HG03025 (cell line): ENCODE data around the gene IL12RB2.
"Not testable (repeated sequence)": the region's sequence is repeated elsewhere in the genome, so short reads cannot be mapped to it uniquely, and the experiment has no call there.

ENCODE experiments used
- ATAC-seq: cut with Tn5 transposase; IDR thresholded peaks from one replicate; pipeline ENCODE4 v1.9.1; 2021; ENCODE audit warnings: mild to moderate bottlenecking, moderate library complexity; ENCODE audit not compliant: unreplicated experiment, low FRiP score

IL12RB2 gene

GRCh38 chr1:67429528-67430357 lies 122.1 kb downstream of the IL12RB2 start:
- peak; percentile 13 for ATAC-seq

- peak; percentile 89 for ATAC-seq
Observed at GRCh38 chr1:67430358-67431155, 122.9 kb downstream of the IL12RB2 start, which contains the start of gene SERBP1. SERBP1 (minus strand) TSS chr1:67430402; CDS start chr1:67430300, 102 bp downstream.

GRCh38 chr1:67431156-67431765 lies 123.6 kb downstream of the IL12RB2 start:
- no peak for ATAC-seq

- no peak for ATAC-seq
Observed at GRCh38 chr1:67431869-67432578, 124.4 kb downstream of the IL12RB2 start.

GRCh38 chr1:67432745-67433144 lies 125.1 kb downstream of the IL12RB2 start:
- no peak for ATAC-seq

GRCh38 chr1:67433837-67434236 lies 126.2 kb downstream of the IL12RB2 start:
- no peak for ATAC-seq

- ATAC-seq, result no peak
Observed at GRCh38 chr1:67434491-67434890, 126.8 kb downstream of the IL12RB2 start.

- ATAC-seq, result no peak
Observed at GRCh38 chr1:67436511-67437055, 128.9 kb downstream of the IL12RB2 start.

GRCh38 chr1:67437961-67438360 lies 130.3 kb downstream of the IL12RB2 start:
- no peak for ATAC-seq

GRCh38 chr1:67439277-67440029 lies 131.8 kb downstream of the IL12RB2 start:
- no peak for ATAC-seq

GRCh38 chr1:67440339-67440738 lies 132.7 kb downstream of the IL12RB2 start:
- no peak for ATAC-seq

GRCh38 chr1:67441183-67441582 lies 133.5 kb downstream of the IL12RB2 start:
- peak; percentile 50 for ATAC-seq

- ATAC-seq, result peak; percentile 45
Observed at GRCh38 chr1:67441739-67442281, 134.1 kb downstream of the IL12RB2 start.

GRCh38 chr1:67446014-67446413 lies 138.3 kb downstream of the IL12RB2 start:
- ATAC-seq, result not testable (repeated sequence)
